ENCODE results near the gene SLC47A2. TPM values are rescaled to one million over a fixed set of nuclear protein-coding genes. Genes with fewer than 3 reads are reported as not detected.

Gene SLC47A2
- total RNA-seq, 1 donor from 2014 or later: not detected

DNA sequence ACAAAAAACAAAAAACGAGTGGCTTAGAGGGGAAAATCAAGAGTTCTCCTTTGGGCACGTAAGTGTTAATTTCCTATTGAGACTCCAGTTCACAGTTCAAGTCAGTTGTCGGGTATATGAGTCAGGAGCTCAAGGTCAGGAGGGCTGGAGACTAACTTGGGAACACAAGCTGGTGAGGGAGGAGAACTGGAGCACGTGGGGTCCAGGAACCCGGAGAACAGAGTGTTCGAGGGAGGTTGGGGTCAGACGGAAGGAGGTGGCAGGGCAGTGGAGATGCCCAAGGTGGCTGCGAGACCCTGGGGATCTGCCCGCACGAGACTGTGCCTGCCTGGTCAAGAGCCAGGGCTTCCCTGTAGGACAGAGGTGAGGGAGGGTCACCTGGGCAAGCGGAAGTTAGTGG, 19.7 kb upstream of the SLC47A2 start:
- TF ChIP-seq CTCF (IDR thresholded peaks at IDR 0.05): no peak
- CTCF ChIA-PET: no interaction called here
- POLR2A ChIA-PET: no interaction called here
- intact Hi-C loops (cut with micrococcal nuclease): no loop called here
- DNase-seq (no peak), ATAC-seq (ENCODE audit: low read depth) (no peak)
- no peaks in the 10 kb centered on the region for H3K36me3 Mint-ChIP-seq (ENCODE audit: low read depth)
- no peak overlapping the region for H3K27ac Mint-ChIP-seq
- H3K9me3 Mint-ChIP-seq: no peaks in the 10 kb centered on the region
- no peak overlapping the region for H3K4me3 Mint-ChIP-seq
- H3K27me3 Mint-ChIP-seq: peaks cover 3% of the 10 kb centered on the region
- H3K4me1 Mint-ChIP-seq: no peaks in the 10 kb centered on the region

DNA sequence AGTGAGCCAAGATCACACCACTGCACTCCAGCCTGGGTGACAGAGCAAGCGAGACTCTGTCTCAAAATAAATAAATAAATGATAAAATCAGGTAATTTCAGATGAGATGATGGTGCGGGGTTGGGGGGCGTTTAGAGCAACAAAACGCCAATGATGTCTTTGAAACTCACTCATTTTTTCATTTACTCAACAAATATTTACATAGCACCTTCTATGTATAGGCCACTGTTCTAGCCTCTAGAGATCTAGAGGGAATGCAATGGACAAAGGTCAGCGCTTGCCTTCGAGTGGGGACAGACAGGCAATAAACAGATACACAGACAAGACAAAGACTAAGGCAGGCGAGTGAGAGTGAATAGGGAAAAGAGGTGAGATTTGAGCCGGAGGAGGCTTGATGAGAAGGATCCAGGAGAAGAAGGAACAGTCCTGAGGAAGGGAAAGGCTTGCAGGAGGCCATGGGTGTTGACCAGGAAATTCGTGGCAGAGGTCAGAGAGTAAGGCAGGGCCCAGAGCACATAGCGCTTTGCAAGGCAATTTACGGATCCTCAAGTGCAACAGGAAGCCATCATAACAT, 17.7 kb upstream of the SLC47A2 start:
- CTCF ChIA-PET: no interaction called here
- no peak for ATAC-seq (ENCODE audit: low read depth)
- Mint-ChIP-seq H3K4me3 (no peak overlapping the region), H3K4me1 (no peaks in the 10 kb centered on the region), H3K36me3 (ENCODE audit: low read depth) (no peaks in the 10 kb centered on the region), H3K9me3 (no peaks in the 10 kb centered on the region), H3K27ac (no peak overlapping the region), H3K27me3 (peaks cover 3% of the 10 kb centered on the region)
- POLR2A ChIA-PET: no interaction called here
- no peak for TF ChIP-seq CTCF (IDR thresholded peaks at IDR 0.05)
- DNase-seq: no peak
- intact Hi-C loops (cut with micrococcal nuclease): no loop called here

- DNase-seq (no peak), ATAC-seq (ENCODE audit: low read depth) (no peak)
- no peak overlapping the region for H3K27ac Mint-ChIP-seq
- no peak overlapping the region for H3K4me3 Mint-ChIP-seq
- H3K9me3 Mint-ChIP-seq: no peaks in the 10 kb centered on the region
- no peaks in the 10 kb centered on the region for H3K36me3 Mint-ChIP-seq (ENCODE audit: low read depth)
- H3K4me1 Mint-ChIP-seq: no peaks in the 10 kb centered on the region
- peaks cover 3% of the 10 kb centered on the region for H3K27me3 Mint-ChIP-seq
- TF ChIP-seq CTCF (IDR thresholded peaks at IDR 0.05): no peak
- ChIA-PET POLR2A (no interaction called here), CTCF (no interaction called here)
- intact Hi-C loops (cut with micrococcal nuclease): no loop called here
Observed at GRCh38 chr17:19731626-19732025, 15.2 kb upstream of the SLC47A2 start.

DNA sequence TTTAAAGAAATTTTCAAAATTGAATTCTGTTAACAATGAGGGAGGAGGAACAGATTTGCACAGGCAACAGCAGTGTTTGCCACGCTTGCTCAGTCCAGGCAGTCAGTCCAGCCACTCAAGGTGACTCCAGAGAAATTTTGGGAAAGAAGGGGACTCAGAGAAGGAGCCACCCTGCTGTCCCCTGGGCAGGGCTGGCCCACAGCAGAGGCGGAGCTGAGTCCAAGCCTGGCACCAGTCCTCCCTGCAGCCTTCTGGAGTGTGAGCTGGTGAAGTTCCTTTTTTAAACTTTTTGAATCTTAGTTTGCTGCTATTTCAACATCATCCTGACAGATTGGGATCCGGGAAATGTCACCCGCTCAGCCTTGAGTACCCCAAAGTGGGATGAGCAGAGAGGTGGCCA, 14.5 kb upstream of the SLC47A2 start:
- H3K36me3 Mint-ChIP-seq (ENCODE audit: low read depth): no peaks in the 10 kb centered on the region
- no peaks in the 10 kb centered on the region for H3K9me3 Mint-ChIP-seq
- DNase-seq: no peak
- POLR2A ChIA-PET: no interaction called here
- intact Hi-C loops (cut with micrococcal nuclease): no loop called here
- CTCF ChIA-PET: no interaction called here
- H3K4me3 Mint-ChIP-seq: no peak overlapping the region
- no peak for TF ChIP-seq CTCF (IDR thresholded peaks at IDR 0.05)
- no peak overlapping the region for H3K27ac Mint-ChIP-seq
- no peak for ATAC-seq (ENCODE audit: low read depth)
- H3K27me3 Mint-ChIP-seq: peaks cover 3% of the 10 kb centered on the region
- no peaks in the 10 kb centered on the region for H3K4me1 Mint-ChIP-seq

GRCh38 chr17:19729900-19730299, 13.5 kb upstream of the SLC47A2 start:
- ATAC-seq (ENCODE audit: low read depth): no peak
- no peak overlapping the region for H3K27ac Mint-ChIP-seq
- POLR2A ChIA-PET: no interaction called here

More at GRCh38 chr17:19729900-19730299, 13.5 kb upstream of the SLC47A2 start:
- intact Hi-C loops (cut with micrococcal nuclease): no loop called here
- Mint-ChIP-seq H3K9me3 (no peaks in the 10 kb centered on the region), H3K4me3 (no peak overlapping the region), H3K27me3 (peaks cover 3% of the 10 kb centered on the region), H3K36me3 (ENCODE audit: low read depth) (no peaks in the 10 kb centered on the region), H3K4me1 (peaks cover 5% of the 10 kb centered on the region)
- no peak for DNase-seq
- TF ChIP-seq CTCF (IDR thresholded peaks at IDR 0.05): no peak
- CTCF ChIA-PET: no interaction called here

All from activated B cell treated with CpG ODN at 0.5 μM for 24 hours (primary cell).